ENCODE results near the gene PRDM7.
A peak's percentile ranks its signal among the peaks of the same experiment; 100 is the strongest.
"Not testable (repeated sequence)": the region's sequence is repeated elsewhere in the genome, so short reads cannot be mapped to it uniquely, and the experiment has no call there.

PRDM7 gene

DNA sequence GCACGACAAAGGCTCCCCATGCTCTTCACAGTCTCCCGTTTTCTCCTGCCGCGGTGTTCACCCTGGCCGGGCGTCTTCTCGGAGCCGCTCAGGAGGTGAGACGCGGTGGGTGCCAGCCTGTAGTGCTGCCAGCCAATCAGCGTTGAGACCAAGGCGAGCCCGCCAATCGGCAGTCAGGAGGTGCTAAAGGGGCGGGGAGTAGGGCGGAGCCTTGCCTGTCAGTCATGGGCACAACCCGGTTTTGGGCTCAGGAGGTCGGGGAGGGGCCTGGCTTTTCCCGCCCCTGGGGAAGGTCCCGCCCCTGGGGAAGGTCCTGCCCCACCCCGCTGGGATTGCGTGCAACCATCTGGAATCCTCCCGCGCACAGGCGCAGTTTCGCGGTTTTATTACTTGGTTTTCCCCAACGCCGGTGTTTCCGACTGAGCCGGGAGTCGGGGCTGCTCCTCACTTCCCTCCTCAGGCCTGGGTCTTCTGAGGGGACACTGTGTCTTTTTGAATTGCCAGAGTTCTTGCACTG lies at the start of gene PRDM7:
TSS of gene PRDM7 (minus strand) at position 92 of the 517 bp plus-strand sequence. CDS start 1,421 bp downstream, outside the sequence.
- peak; percentile 96 for DNase-seq

DNA sequence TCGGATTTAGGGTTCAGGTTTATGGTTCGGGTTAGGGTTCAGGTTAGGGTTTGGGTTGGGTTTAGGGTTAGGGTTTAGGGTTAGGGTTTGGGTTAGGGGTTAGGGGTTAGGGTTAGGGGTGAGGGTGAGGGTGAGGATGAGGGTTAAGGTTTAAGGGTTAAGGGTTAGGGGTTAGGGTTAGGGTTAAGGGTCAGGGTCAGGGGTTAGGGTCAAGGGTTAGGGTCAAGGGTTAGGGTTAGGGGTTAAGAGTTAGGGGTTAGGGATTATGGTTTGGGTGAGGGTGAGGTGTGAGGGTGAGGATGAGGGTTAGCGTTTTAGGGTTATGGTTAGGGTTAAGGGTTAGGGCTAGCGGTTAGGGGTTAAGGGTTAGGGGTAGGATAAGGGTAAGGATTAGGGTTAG lies 44.7 kb upstream of the PRDM7 start:
- not testable (repeated sequence) for DNase-seq

DNA sequence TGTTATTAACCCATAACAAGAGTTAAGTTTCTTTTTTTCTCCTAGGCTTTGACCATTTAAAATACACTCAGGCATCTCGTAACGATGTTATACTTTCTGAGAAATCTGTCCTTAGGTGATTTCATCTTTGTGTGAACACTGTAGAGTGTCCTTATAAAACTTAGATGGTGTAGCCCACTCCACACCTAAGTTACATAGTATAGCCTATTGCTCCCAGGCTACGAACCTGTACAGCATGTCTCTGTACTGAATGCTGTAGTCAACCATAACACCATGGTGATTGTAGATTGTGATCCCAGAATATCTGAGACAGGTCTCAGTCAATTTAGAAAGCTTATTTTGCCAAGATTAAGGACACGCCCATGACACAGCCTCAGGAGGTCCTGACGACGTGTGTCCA lies 30.5 kb upstream of the PRDM7 start:
- not testable (repeated sequence) for DNase-seq

DNA sequence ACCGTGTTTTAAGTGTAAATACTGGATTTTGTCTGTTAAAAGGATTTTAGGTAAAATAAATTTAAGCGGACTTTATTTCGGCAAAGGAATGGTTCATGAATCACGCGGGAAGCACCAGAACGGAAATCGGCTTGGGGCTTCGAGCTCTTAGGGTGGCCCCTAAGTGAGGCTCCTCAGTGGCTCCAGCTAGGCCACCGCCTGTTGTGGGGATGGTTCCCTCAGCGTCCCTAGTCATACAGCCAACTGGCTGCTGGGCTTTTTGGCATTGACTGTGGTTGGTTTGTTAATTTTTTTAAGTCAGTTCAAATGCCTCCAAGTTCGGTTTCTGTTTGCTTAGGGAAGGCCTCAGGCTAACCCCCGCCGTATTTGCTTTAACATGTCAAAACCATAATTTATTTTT lies 29.9 kb upstream of the PRDM7 start:
- not testable (repeated sequence) for DNase-seq

DNA sequence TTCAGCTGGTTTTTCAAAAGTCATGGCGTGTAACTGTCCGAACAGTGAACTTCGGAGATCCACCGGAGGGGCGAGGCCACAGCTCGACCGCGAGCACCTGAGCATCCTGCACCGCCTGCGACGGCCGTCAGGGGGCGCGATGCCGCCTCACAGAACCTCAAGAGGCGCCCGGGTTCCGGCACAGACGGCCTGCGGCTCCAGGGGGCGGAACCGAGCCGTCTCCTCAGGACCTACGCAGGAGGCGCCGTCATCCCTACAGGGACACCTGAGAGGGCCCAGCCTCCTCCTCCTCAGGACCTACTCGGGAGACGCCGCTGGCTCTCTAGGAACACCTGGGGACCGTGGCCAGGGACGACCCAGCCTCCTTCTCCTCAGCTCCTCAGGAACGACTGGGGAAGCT lies 29.1 kb upstream of the PRDM7 start:
- DNase-seq: peak; percentile 51 to 60

DNA sequence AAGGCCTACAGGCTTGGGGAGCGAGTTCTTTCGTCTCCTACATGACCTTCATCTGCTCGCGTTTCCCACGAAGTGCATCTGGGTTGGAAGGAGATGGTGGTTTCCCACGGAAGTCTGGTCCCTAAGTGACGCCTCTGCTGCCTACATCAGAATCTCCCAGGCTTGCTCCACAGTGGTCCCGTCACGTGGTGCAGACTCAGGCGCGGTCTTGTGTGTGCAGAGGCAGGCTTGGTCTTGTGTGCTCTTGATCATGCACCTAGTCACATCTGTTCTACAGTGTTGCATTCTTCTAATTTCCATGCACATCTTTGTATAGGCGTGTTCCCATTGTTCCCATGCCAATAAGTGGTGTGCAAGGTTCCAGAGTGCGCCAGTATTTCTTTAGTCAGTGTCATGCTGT lies 27.6 kb upstream of the PRDM7 start:
- DNase-seq: not testable (repeated sequence)

DNA sequence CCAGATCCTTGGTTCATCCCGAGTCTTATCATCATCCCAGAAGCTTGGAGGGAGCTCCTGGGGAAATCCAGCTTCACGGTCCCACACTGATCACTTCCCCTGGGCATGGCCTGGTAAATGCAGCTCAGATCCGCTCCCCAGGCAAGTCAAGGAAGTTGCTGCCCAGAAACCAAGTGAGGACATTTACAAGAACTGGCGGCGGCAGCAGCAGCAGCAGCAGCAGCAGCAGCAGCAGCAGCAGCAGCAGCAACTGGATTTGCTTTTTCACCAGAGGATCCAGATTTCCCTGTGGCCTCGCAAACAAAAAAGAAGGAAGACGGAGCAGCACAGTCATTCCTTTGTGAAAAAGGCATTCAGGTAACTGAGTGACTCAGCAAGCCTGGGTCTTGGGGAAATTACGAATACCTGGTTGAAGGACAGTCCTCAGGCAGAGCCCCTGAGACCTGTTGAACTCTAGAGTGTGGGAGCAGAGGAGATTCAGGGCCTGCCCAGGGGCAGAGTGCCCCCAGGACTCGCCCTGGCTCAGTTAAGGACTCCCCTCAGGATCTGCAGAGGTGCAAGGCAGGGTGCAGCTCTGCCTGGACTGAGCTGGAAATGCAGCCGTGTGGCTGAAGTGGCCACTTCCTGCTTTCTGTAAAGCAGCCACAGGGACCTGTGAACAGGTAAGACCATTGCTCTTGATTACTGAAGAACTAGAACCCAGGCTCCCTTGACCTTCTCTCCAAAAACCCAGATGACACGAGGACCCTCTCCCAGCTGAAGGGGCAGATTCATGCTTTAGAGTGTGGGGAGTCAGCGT lies 25.2 kb upstream of the PRDM7 start:
- peak in 1 of 2 donors; percentile 17 for DNase-seq

DNA sequence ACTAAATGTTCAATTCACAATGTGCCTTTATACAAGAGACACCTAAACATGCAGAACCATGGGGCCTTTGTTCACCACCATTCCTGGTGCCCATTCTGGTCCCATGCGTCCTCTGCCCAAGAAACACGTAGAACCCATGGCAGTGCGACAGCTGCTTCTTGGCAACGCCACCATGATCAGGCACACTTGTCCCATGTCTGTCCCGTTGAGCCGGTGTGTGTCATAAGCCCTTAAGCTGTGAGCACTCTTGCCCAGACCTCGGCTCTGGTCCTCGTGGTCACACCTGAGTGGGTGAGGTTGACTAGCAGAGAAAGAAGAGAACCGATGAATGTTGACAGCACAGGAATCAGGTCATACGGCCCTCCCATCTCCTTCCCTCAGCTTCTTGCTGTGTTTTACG lies 24.2 kb upstream of the PRDM7 start:
- not testable (repeated sequence) for DNase-seq

DNA sequence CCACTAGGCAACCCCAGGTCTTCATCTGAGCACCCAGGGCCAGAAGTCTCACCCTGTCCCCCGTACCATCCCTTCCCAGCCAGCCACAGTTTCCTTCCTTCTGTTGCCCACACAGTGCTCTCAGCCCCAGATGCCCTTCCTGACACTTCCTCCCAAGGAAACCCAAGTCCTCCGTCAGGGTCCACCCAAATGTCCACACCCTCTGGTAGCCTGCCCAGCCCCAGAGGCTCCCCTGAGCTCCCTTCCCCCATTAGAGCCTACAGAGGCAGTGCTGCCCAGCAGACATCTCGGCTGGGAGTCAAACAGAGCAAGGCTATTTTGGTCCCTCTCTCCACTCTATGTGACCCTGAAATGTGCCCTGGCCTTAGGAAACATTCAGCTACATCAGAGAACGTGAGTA lies 23.7 kb upstream of the PRDM7 start:
- DNase-seq: not testable (repeated sequence)

DNA sequence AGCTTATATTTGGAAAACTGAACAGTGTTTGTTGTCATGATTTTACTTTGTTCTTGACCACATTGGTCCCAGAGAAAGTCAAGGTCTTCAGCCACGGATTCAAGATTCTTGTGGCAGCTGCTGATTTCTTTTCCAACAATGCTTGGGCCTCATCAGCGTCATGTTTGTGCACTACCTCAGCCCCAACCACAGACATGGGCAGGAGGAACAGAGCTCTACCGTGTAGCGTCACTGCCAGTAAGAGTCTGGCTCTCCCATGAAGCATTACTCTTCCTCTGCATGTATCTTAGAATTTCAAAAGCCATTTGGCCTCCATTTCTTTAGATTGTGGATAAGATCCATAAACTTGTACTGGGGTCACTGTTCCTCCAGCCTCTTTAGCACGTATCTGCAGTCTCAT lies 23.1 kb upstream of the PRDM7 start:
- peak in 1 of 2 donors; percentile 47 for DNase-seq

DNA sequence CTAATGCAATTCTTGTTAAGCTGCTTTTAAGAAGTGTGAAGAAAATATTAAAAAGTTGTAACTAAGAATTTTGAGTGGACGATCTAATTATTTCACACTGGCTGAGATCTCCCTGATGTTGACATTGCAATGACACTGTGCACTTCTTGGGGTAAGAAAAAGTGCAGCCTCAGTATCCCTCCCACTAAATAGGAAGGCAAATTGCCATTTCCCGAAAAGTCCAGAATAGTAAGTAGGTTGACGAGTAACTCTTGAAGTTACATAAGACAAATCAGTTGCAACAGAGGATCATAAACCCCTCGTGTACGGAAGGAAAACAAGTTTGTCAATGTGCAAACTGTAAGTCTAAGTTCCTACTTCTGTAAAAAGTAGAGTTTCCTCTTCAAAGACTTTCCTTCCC lies 21.8 kb upstream of the PRDM7 start:
- not testable (repeated sequence) for DNase-seq

DNA sequence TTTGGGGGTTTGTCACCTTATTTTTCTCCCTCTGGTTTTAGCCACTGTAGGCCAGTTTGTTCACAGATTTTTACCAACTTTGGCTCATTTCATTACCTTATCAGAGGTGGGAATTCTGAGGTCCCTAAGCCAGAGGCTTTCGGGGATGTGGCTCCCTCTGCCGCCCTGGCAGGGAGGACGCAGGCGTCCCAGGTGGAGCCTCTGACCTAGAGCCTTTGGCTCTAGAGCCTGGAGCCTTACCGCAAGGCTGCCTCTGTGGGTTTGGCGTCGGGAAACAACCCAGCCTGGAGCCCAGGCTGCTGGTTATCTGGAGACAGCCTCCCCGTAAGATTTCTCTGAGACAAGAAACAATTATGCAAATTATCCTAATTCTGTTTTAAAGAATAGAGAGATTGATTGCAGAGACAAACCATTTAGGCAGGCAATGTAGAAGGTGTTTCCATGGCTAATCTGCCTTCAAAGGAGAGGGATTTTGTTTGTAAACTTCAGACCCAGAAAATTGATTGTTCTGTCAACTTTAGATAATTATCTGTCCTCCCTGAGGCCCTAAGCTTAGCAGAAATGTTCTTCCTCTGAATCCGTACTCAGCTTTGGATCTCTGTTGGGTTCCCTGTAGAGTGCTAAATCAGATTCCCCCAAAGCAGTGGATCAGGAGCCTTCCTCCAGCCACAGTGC lies 20.0 kb upstream of the PRDM7 start:
- not testable (repeated sequence) for DNase-seq

DNA sequence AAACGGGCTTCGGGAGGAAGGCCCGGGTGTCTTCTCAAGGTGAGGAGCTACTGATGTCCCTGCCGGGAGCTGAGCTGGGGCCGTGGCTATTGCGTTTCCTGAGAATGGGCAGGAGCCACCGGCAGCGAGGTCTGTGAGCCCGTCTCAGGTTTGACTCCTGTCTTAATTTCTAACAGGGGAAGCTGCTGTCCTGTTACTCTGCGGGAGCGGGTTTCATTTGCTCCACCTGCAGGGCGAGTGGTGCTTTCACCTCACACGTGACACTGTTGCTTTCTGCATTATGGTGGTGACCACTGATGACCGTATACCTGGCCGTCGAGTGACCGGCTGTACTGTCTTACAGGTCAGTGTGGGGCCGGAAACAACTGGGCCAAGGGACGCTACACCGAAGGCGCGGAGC lies 17.7 kb upstream of the PRDM7 start:
- DNase-seq: not testable (repeated sequence)

DNA sequence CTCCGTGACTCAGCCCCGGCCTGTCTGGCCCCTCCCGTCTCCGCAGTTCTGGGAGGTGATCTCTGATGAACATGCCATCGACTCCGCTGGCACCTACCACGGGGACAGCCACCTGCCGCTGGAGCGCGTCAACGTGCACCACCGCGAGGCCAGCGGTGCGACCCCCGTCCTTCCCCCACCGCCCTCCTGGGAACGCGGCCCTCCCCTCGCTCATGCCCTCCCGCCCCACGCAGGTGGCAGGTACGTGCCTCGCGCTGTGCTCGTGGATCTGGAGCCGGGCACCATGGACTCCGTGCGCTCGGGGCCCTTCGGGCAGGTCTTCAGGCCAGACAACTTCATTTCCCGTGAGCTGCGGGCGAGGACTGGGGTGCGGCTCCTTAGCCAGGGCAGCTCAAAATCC lies 17.2 kb upstream of the PRDM7 start:
- not testable (repeated sequence) for DNase-seq

DNA sequence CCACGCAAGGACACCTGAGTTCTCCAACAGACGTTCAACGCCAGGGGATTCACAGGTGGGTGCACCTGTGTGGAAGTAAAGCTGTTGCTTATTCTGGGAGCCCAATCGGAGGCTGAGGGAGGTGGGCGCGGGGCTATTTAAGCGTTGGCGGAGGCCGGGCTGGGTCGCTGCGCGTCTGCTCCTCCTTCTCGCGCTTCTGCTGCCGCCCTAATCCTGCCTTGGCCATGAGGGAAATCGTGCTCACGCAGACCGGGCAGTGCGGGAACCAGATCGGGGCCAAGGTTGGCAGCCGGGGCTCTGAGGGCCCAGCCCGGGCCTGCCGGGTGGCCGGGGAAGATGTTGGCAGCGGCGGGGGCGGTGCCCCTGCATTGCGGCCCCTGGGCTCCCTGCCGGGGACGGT lies 16.7 kb upstream of the PRDM7 start:
- DNase-seq: not testable (repeated sequence)

DNA sequence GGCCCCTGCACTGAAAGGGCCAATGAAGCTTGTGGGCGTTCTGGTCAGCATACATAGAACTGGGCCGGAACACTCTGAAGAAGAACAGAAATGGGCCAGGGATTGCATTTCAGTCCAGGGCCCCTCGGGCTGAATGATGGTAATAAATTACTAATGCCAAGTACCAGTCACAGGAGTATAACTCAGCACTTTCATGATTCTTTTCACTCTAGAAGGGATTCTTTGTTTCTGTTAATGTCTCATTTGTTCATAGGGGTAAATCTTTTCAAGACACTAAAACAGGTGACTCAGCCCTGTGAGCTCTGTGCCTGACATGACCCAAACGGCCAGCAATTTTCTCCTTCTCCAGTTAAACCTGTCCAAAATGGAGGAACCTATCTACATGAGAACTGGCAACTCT lies 15.7 kb upstream of the PRDM7 start:
- DNase-seq: not testable (repeated sequence)

DNA sequence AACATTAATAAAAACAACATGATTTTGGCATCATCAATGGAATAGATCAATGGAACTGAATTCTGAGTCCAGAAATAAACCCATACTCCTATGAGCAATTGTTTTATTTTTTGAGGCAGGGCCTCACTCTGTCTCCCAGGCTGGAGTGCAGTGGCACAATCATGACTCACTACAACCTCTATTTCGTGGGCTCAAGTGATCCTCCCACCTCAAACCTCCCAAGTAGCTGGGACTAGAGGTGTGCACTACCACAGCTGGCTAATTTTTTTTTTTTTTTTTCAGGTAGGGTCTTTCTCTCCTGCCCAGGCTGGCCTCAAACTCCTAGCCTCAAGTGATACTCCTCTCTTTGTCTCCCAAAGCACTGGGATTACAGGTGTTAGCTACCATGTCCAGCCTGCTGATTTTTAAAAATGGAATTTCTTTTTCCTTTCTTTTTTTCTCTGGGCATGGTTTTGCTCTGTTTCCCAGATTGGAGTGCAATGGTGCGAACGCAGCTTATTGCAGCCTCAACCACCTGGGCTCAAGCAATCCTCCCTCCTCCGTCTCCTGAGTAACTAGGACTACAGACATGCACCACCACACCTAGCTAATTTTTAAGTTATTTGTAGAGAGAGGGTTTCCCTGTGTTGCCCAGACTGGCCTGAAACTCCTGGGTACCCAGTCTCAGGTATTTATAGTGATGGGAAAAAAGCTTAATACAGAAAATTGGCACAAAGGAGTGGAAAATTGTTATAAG lies 7.3 kb upstream of the PRDM7 start:
- no peak for DNase-seq

DNA sequence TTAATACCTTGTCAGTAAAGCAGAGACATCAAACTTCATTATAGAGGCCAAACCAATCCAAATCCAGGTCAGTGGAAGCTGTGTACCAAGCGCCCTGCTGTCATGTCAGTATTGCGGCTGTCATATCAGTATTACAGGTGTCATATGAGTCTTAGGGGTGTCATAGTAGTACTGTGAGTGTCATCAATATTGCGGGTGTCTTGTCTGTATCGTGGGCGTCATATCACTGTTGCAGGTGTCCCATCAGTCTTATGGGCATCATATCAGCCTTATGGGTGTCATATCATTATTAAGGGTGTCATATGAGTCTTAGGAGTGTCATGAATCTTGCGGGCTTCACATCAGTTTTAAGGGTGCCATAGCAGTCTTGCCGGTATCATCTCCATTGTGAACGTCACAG lies 6.0 kb upstream of the PRDM7 start:
- no peak for DNase-seq

DNA sequence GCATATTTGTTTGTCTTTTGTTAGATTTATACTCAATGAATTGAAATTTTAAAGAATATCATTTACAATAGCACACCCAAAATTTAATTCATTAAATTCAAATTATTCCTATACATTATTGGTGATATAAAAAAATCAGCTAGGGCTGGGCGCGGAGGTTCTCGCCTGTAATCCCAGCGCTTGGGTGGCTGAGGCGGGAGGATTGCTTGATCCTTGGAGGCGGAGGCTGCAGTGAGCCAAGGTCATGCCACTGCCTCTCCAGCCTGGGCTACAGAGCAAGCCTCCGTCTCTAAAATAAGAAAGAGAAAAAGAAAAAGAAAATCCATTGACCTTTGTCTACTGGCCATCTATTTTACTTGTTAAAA lies 4.5 kb upstream of the PRDM7 start:
- DNase-seq: no peak

DNA sequence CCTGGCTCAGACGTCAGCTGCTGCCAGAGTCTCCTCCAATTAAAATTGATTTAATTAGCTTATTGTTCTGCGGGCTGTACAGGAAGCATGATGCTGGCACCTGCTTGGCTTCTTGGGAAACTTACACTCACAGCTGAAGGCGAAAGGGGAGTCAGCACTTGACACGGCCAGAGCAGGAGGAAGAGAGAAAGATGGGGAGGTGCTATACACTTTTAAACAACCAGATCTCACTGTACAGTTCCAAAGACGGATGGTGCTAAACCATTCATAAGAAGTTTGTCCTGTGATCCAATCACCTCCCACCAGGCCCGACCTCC lies 1.4 kb upstream of the PRDM7 start:
- DNase-seq: no peak

DNA sequence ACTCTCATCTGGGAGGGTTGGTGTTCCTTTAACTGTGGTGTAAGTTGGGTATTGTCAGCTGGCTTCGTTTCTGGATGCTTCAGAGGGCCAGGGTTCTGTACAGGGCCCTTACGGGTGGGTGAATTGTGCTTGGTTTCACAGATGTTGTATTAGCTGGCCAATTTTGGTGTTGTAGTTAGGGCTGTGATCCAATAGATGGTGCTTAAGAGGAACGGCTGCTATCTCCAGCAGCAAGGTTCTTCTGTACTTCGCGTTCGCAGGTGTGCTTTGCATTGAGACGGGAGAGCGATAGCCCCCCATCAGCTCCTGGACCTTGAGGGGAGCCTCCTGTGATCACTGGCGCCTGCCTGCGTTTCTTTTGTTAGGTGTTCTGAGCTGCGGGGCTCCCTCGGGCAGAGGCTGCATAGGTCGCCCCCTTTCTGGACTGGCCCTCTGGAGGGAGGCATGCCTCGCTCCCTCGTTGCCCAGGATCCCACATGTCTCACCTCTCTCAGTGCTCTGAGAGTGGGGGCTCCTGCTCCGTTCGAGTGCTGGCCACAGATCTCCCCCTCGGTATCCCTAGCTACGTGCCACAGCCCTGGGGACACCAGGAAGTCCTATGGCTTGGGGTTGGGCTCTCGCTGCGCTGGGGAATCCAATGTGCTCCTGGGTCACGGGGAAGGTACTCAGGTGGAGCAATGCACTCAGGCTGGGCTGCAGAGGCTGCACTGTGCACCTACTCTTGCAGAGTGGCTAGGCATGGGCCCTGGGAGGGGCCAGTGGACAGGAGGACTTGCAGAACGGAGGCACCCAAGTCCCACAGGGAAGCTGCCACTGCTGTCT lies 837 bp upstream of the PRDM7 start:
- peak; percentile 44 to 63 for DNase-seq

DNA sequence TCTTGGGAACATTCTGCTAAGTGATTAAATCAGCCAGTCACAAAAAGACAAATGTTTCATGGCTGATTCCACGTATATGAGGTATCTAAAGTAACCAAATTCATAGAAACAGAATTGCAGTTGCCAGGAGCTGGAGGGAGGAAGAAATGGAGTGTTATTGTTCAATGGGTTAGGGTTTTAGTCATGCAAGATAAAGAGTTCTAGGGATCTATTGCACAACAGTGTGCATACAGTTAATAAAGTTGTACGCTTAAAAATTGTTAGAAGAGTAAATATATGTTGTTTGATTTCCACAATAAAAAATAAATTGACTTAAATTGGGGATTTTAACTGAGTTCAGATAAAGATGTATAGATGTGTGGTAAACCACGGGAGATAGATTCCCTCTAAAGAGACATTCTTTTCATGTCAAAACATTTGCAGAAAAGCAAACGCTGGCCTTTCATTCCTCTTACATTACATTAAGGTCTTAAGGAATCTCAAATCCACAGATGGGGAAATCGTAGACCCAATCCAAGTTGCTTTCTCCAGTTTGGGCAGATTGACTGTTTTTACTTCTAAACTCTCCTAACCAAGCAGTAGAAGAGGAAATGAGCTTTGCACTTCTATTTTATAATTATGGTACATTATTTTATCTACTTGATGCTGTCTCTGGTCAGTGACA lies 4.6 kb downstream of the PRDM7 start:
- no peak for DNase-seq
